GM19240 (cell line): ENCODE measurements around the gene ZNF484.
"Not testable (repeated sequence)": the region's sequence is repeated elsewhere in the genome, so short reads cannot be mapped to it uniquely, and the experiment has no call there.

Experiments used
- DNase-seq: peaks from one replicate; pipeline ENCODE4 v3.0.0; 2011; ENCODE audit warnings: low spot score; ENCODE audit not compliant: insufficient read length

The ZNF484 gene

GRCh38 chr9:92864152-92864551, 13.7 kb downstream of the ZNF484 start:
- DNase-seq = no peak

- no peak for DNase-seq
These were observed 17.0 kb downstream of the ZNF484 start for GRCh38 chr9:92860867-92861266.

- no peak for DNase-seq
These were observed 20.6 kb downstream of the ZNF484 start for GRCh38 chr9:92857236-92857635.

GRCh38 chr9:92853716-92854115, 24.1 kb downstream of the ZNF484 start:
- DNase-seq = no peak

GRCh38 chr9:92850898-92851297, 26.9 kb downstream of the ZNF484 start:
- DNase-seq = no peak

- DNase-seq = not testable (repeated sequence)
These were observed 29.1 kb downstream of the ZNF484 start for GRCh38 chr9:92848740-92849139.

GRCh38 chr9:92846662-92847145, 31.1 kb downstream of the ZNF484 start:
- DNase-seq = no peak

GRCh38 chr9:92838411-92838810, 39.4 kb downstream of the ZNF484 start:
- not testable (repeated sequence) for DNase-seq

GRCh38 chr9:92837191-92837590, 40.6 kb downstream of the ZNF484 start:
- DNase-seq = no peak

GRCh38 chr9:92829420-92829819, 48.4 kb downstream of the ZNF484 start:
- DNase-seq = no peak

GRCh38 chr9:92825065-92825464, 52.8 kb downstream of the ZNF484 start:
- not testable (repeated sequence) for DNase-seq

GRCh38 chr9:92820964-92821363, 56.9 kb downstream of the ZNF484 start:
- no peak for DNase-seq

GRCh38 chr9:92819898-92820297, 57.9 kb downstream of the ZNF484 start:
- DNase-seq = not testable (repeated sequence)

GRCh38 chr9:92809629-92810326, 68.1 kb downstream of the ZNF484 start:
- DNase-seq = not testable (repeated sequence)

- no peak for DNase-seq
These were observed 68.9 kb downstream of the ZNF484 start for GRCh38 chr9:92808726-92809451.

GRCh38 chr9:92807757-92808725, 69.8 kb downstream of the ZNF484 start:
- DNase-seq = no peak

GRCh38 chr9:92807031-92807756, 70.6 kb downstream of the ZNF484 start:
- no peak for DNase-seq

- no peak for DNase-seq
These were observed 73.1 kb downstream of the ZNF484 start for GRCh38 chr9:92804727-92805126.

- no peak for DNase-seq
These were observed 79.5 kb downstream of the ZNF484 start for GRCh38 chr9:92798358-92798757.

- DNase-seq = not testable (repeated sequence)
These were observed 81.5 kb downstream of the ZNF484 start for GRCh38 chr9:92796337-92796804.
